ENCODE data around the gene HSD11B1L. TPM values are rescaled to one million over a fixed set of nuclear protein-coding genes. Genes with fewer than 3 reads are reported as not detected.

Gene HSD11B1L
- total and polyA plus RNA-seq, 2 donors (not counting 3 experiments of a cell fraction or from before 2014, with no cell fraction given) = 4.4 to 9.1 TPM

- BruUV-seq (replicated peaks) = no TSS peak
- POLR2A ChIA-PET = interaction anchor here (0.6 kb wide), 1 partner anchor 25 kb away, joined by 3 read pairs; no protein-coding TSS in a partner anchor
- Histone ChIP-seq H3K4me2 (ENCODE audit: insufficient read depth, low read length) (no peak overlapping the region), H3K36me3 (ENCODE audit: control insufficient read depth in 2 of 2, extremely low read depth in 1 of 2, insufficient read depth in 2 of 2, low read length in 2 of 2) (peaks cover 3 to 38% of the 10 kb centered on the region in 2 experiments), H3K27me3 (ENCODE audit: control insufficient read depth in 2 of 2, insufficient read depth in 2 of 2, low read length in 2 of 2) (no peaks in the 10 kb centered on the region), H3K9me3 (replicated peaks; ENCODE audit: control insufficient read depth, insufficient read depth, low read length) (no peaks in the 10 kb centered on the region), H3K4me3 (replicated peaks in 1 of 3; ENCODE audit: insufficient read depth in 1 of 3, low read depth in 1 of 3, low read length in 3 of 3) (no peak overlapping the region), H4K20me1 (replicated peaks; ENCODE audit: control insufficient read depth, extremely low read depth, insufficient read depth, low read length) (no peaks in the 10 kb centered on the region), H2AFZ (ENCODE audit: low read depth, low read length) (no peak overlapping the region), H3K9ac (replicated peaks; ENCODE audit: extremely low read depth, insufficient read depth, low read length) (no peak overlapping the region), H3K27ac (ENCODE audit: insufficient read depth, low read depth, low read length) (no peak overlapping the region), H3K9me1 (replicated peaks; ENCODE audit: control insufficient read depth, extremely low read depth, insufficient read depth, low read length) (no peaks in the 10 kb centered on the region), H3K4me1 (ENCODE audit: control insufficient read depth, extremely low read depth, insufficient read depth, low read length) (no peaks in the 10 kb centered on the region), H3K79me2 (ENCODE audit: control insufficient read depth, insufficient read depth, low read length) (peaks cover 18% of the 10 kb centered on the region)
- DNase-seq (ENCODE audit: low read depth, low spot score) (no peak), FAIRE-seq (no peak)
- dilution Hi-C loops (cut with MboI; ENCODE audit: extremely low pct_ligation_motif_present, low sequenced_read_pairs) = no loop called here
- CTCF ChIA-PET = no interaction called here
- intact Hi-C loops (cut with micrococcal nuclease) = no loop called here
- TF ChIP-seq POLR2AphosphoS5 (IDR thresholded peaks at IDR 0.05; ENCODE audit: insufficient read depth, low read depth, low read length) (no peak), POLR2A (IDR thresholded peaks at IDR 0.05; ENCODE audit: low read depth, low read length) (no peak)
Observed at GRCh38 chr19:5711713-5712161, 30.9 kb downstream of the HSD11B1L start.

GRCh38 chr19:5713228-5713627 lies 32.4 kb downstream of the HSD11B1L start:
- CTCF ChIA-PET = interaction anchor here (1.3 to 1.6 kb wide), 2 partner anchors 22 to 23 kb away, joined by 3 to 8 read pairs; partner anchors contain the start of gene RPL36
- H3K9me1 ChIP-seq (replicated peaks; ENCODE audit: control insufficient read depth, extremely low read depth, insufficient read depth, low read length) = no peaks in the 10 kb centered on the region
- no TSS peak for BruUV-seq (replicated peaks)

More at GRCh38 chr19:5713228-5713627, 32.4 kb downstream of the HSD11B1L start:
- Histone ChIP-seq H3K27ac (ENCODE audit: insufficient read depth, low read depth, low read length) (no peak overlapping the region), H3K9me3 (replicated peaks; ENCODE audit: control insufficient read depth, insufficient read depth, low read length) (no peaks in the 10 kb centered on the region), H3K36me3 (ENCODE audit: control insufficient read depth in 2 of 2, extremely low read depth in 1 of 2, insufficient read depth in 2 of 2, low read length in 2 of 2) (peaks cover 3 to 26% of the 10 kb centered on the region in 2 experiments), H3K4me3 (replicated peaks in 1 of 3; ENCODE audit: insufficient read depth in 1 of 3, low read depth in 1 of 3, low read length in 3 of 3) (no peak overlapping the region), H3K4me1 (ENCODE audit: control insufficient read depth, extremely low read depth, insufficient read depth, low read length) (peaks cover 3% of the 10 kb centered on the region), H3K4me2 (ENCODE audit: insufficient read depth, low read length) (no peak overlapping the region), H2AFZ (ENCODE audit: low read depth, low read length) (no peak overlapping the region), H3K27me3 (ENCODE audit: control insufficient read depth in 2 of 2, insufficient read depth in 2 of 2, low read length in 2 of 2) (no peaks in the 10 kb centered on the region), H4K20me1 (replicated peaks; ENCODE audit: control insufficient read depth, extremely low read depth, insufficient read depth, low read length) (no peaks in the 10 kb centered on the region), H3K79me2 (ENCODE audit: control insufficient read depth, insufficient read depth, low read length) (peaks cover 33% of the 10 kb centered on the region), H3K9ac (replicated peaks; ENCODE audit: extremely low read depth, insufficient read depth, low read length) (no peak overlapping the region)
- FAIRE-seq (no peak), DNase-seq (ENCODE audit: low read depth, low spot score) (no peak)
- dilution Hi-C loops (cut with MboI; ENCODE audit: extremely low pct_ligation_motif_present, low sequenced_read_pairs) (no loop called here), intact Hi-C loops (cut with micrococcal nuclease) (no loop called here)
- TF ChIP-seq MYC (IDR thresholded peaks at IDR 0.05; ENCODE audit: low read depth, low read length) = no peak
- TF ChIP-seq POLR2A (IDR thresholded peaks at IDR 0.05; ENCODE audit: low read depth, low read length) = no peak
- no peak for TF ChIP-seq JUN (IDR thresholded peaks at IDR 0.05; ENCODE audit: borderline replicate concordance, insufficient read depth, insufficient read length, low read depth)
- POLR2A ChIA-PET = no interaction called here

Measured in endothelial cell of umbilical vein (primary cell).